SKM-1 (cell line): ENCODE data around the gene GDF15.

Source experiments
- DNase-seq: peaks from one replicate; lab custom pipeline; 2025; ENCODE audit not compliant: unreplicated experiment; lab: John Stamatoyannopoulos, UW

The GDF15 gene

GRCh38 chr19:18418483-18419194 lies 32.7 kb downstream of the GDF15 start:
- DNase-seq = no peak

GRCh38 chr19:18419195-18419698 lies 33.3 kb downstream of the GDF15 start, which contains the start of gene SSBP4:
Gene SSBP4, plus strand, starts transcription at chr19:18419398. Its CDS starts 251 bp downstream, at chr19:18419649.
- peak; percentile 55 for DNase-seq

- no peak for DNase-seq
Observed at GRCh38 chr19:18419699-18420460, 33.9 kb downstream of the GDF15 start.

- no peak for DNase-seq
Observed at GRCh38 chr19:18420930-18421329, 35.0 kb downstream of the GDF15 start.

GRCh38 chr19:18421371-18421959 lies 35.5 kb downstream of the GDF15 start:
- no peak for DNase-seq

GRCh38 chr19:18422530-18423191 lies 36.7 kb downstream of the GDF15 start:
- DNase-seq = no peak

GRCh38 chr19:18423258-18424020 lies 37.5 kb downstream of the GDF15 start:
- no peak for DNase-seq

GRCh38 chr19:18424122-18424889 lies 38.3 kb downstream of the GDF15 start:
- no peak for DNase-seq

GRCh38 chr19:18424890-18425514 lies 39.0 kb downstream of the GDF15 start:
- DNase-seq = no peak

- DNase-seq = no peak
Observed at GRCh38 chr19:18425515-18426415, 39.8 kb downstream of the GDF15 start.

GRCh38 chr19:18426416-18426767 lies 40.4 kb downstream of the GDF15 start:
- no peak for DNase-seq

GRCh38 chr19:18427080-18427742 lies 41.3 kb downstream of the GDF15 start:
- no peak for DNase-seq

- no peak for DNase-seq
Observed at GRCh38 chr19:18427743-18428113, 41.8 kb downstream of the GDF15 start.

- no peak for DNase-seq
Observed at GRCh38 chr19:18428173-18428786, 42.3 kb downstream of the GDF15 start.

- no peak for DNase-seq
Observed at GRCh38 chr19:18428787-18429674, 43.1 kb downstream of the GDF15 start.

- no peak for DNase-seq
Observed at GRCh38 chr19:18429717-18430416, 43.9 kb downstream of the GDF15 start.
